HCT116 (cell line): ENCODE data around the gene PELI1.
"Not testable (repeated sequence)": the region's sequence is repeated elsewhere in the genome, so short reads cannot be mapped to it uniquely, and the experiment has no call there.

Experiments
- ATF3 ChIP-seq: IDR thresholded peaks from 2 replicates; pipeline ENCODE4 v1.6.1; 2012
- CTCF ChIP-seq, 3 experiments: fragments of 200-600 bp in 1 of 3; sonication (generic) in 1 of 3; IDR thresholded peaks in 2 of 3; conservative IDR thresholded peaks in 1 of 3; 2 replicates each; pipeline ENCODE4 v1.5.1; 2012 to 2017; ENCODE audit warnings: low read depth in 2 of 3, low read length in 2 of 3, antibody characterized with exemption in 1 of 3, borderline replicate concordance in 1 of 3, control low read depth in 1 of 3, mild to moderate bottlenecking in 1 of 3, mixed read lengths in 1 of 3, mixed run types in 1 of 3, moderate library complexity in 1 of 3; ENCODE audit not compliant: insufficient read depth in 1 of 3
- ELF1 ChIP-seq: IDR thresholded peaks from 2 replicates; pipeline ENCODE4 v1.6.1; 2012; ENCODE audit warnings: low read depth, borderline replicate concordance
- EZH2 ChIP-seq: fragments of 200-600 bp; sonication (generic); IDR thresholded peaks from 2 replicates; pipeline ENCODE4 v1.6.1; 2017; ENCODE audit warnings: antibody characterized with exemption, mixed run types
- JUND ChIP-seq: IDR thresholded peaks from 2 replicates; pipeline ENCODE4 v1.6.1; 2012
- MAX ChIP-seq: IDR thresholded peaks from 2 replicates; pipeline ENCODE4 v1.6.1; 2012
- POLR2A ChIP-seq: IDR thresholded peaks from 2 replicates; pipeline ENCODE4 v1.7.0; 2011; ENCODE audit warnings: borderline replicate concordance; ENCODE audit not compliant: insufficient read depth, insufficient read length; ENCODE audit errors: extremely low read depth
- POLR2AphosphoS5 ChIP-seq: IDR thresholded peaks from 2 replicates; pipeline ENCODE4 v1.6.1; 2011; ENCODE audit warnings: mild to moderate bottlenecking, low read depth, low read length, moderate library complexity
- SIN3A ChIP-seq: IDR thresholded peaks from 2 replicates; pipeline ENCODE4 v1.6.1; 2012; ENCODE audit warnings: low read depth
- SP1 ChIP-seq: IDR thresholded peaks from 2 replicates; pipeline ENCODE4 v1.6.1; 2012; ENCODE audit warnings: low read depth
- YY1 ChIP-seq: IDR thresholded peaks from 2 replicates; pipeline ENCODE4 v1.6.1; 2011; ENCODE audit warnings: low read length, low read depth, moderate library complexity, mild to moderate bottlenecking; ENCODE audit not compliant: insufficient replicate concordance; ENCODE audit errors: extremely low read depth
- ZBTB33 ChIP-seq: IDR thresholded peaks from 2 replicates; pipeline ENCODE4 v1.6.1; 2011; ENCODE audit warnings: mild to moderate bottlenecking, low read length, moderate library complexity; ENCODE audit not compliant: insufficient replicate concordance; ENCODE audit errors: extremely low read depth
- ZNF274 ChIP-seq: fragments of 200-500 bp; sonication (Bioruptor generic); IDR thresholded peaks from 2 replicates; pipeline ENCODE4 v1.6.1; 2014; ENCODE audit warnings: mild to moderate bottlenecking, low read depth, low read length, inconsistent platforms

- not testable (repeated sequence) for TF ChIP-seq ATF3; ZBTB33; CTCF (IDR thresholded peaks at IDR 0.05 in 2 of 3, conservative IDR thresholded peaks at IDR 0.05 in 1 of 3; ENCODE audit: borderline replicate concordance in 1 of 3, insufficient read depth in 1 of 3, low read depth in 2 of 3, low read length in 2 of 3); JUND; MAX; EZH2; POLR2A; POLR2AphosphoS5; SP1; YY1; ELF1; SIN3A; ZNF274
Measured at GRCh38 chr2:64076828-64077227, 67.4 kb downstream of the PELI1 start.
